ENCODE measurements around the gene NOBOX.

DNA sequence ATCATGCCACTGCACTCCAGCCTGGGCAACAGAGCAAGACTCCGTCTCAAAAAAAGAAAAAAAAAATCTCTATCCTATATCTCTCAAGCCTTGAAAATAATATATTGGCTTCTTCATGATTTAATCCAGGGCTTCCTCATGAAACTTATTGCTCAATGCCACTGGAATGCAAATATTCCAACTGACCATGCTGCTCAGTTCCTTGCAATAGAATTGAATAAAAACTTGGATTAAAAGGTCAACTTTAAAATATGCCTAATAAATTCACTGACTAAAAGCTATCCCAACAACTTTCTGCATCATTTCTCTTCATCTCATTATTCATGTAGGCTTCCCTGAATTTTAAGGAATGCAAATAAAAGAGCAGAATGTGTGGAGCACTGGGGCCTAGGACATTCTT, 42.1 kb upstream of the NOBOX start:
- TF ChIP-seq, protein P1, sequence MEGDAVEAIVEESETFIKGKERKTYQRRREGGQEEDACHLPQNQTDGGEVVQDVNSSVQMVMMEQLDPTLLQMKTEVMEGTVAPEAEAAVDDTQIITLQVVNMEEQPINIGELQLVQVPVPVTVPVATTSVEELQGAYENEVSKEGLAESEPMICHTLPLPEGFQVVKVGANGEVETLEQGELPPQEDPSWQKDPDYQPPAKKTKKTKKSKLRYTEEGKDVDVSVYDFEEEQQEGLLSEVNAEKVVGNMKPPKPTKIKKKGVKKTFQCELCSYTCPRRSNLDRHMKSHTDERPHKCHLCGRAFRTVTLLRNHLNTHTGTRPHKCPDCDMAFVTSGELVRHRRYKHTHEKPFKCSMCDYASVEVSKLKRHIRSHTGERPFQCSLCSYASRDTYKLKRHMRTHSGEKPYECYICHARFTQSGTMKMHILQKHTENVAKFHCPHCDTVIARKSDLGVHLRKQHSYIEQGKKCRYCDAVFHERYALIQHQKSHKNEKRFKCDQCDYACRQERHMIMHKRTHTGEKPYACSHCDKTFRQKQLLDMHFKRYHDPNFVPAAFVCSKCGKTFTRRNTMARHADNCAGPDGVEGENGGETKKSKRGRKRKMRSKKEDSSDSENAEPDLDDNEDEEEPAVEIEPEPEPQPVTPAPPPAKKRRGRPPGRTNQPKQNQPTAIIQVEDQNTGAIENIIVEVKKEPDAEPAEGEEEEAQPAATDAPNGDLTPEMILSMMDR (IDR thresholded peaks at IDR 0.05): no peak
- TF ChIP-seq POLR2A (IDR thresholded peaks at IDR 0.05) (no peak), EP300 (IDR thresholded peaks at IDR 0.05) (no peak)

All from tibial nerve (tissue), 4 donors.